K562 (cell line): ENCODE measurements around the gene UBN1. TPM values are rescaled to one million over a fixed set of nuclear protein-coding genes. Genes with fewer than 3 reads are reported as not detected.

ENCODE experiments used
- ATAC-seq: fragments of 200-7000 bp; cut with Tn5 transposase; 3 replicates; pipeline ENCODE4 v1.9.1; 2020; ENCODE audit warnings: moderate library complexity
- BruUV-seq: library from RNA; stranded (reverse); fragments of 400-500 nt; replicated peaks from 2 replicates; lab custom pipeline; 2021; lab: Mats Ljungman, UMichigan
- CTCF ChIA-PET: fragments of 300-600 bp; formaldehyde crosslinking; extraction: SDS; loops from one replicate; lab custom pipeline; 2021; ENCODE audit warnings: low intra/inter-chr PET ratio; lab: Yijun Ruan, JAX
- POLR2A ChIA-PET: fragments of 300-600, 350-650 bp; sonication (Branson Sonifier 250); formaldehyde crosslinking; extraction: SDS; loops from one replicate; lab custom pipeline; 2021; ENCODE audit warnings: antibody characterized with exemption, inconsistent platforms; lab: Yijun Ruan, JAX
- DNase-seq, 4 experiments: peaks; one replicate each; pipeline versions ENCODE4 v3.0.0 to v3.0.0-alpha.2; 2011 to 2018; ENCODE audit warnings: low spot score in 3 of 4, mixed read lengths in 3 of 4; ENCODE audit errors: extremely low read depth in 1 of 4
- FAIRE-seq: peaks from 2 replicates; lab custom pipeline; 2011; peaks lifted over from hg19 to GRCh38; lab: Jason Lieb, UNC
- H2AFZ ChIP-seq: 2 replicates; pipeline ENCODE4 v1.6.0; 2011; ENCODE audit warnings: low read depth, low read length, control low read depth, inconsistent platforms
- H3K27ac ChIP-seq: fragments of 200-600 bp; 3 replicates; pipeline ENCODE4 v1.8.0; 2011; ENCODE audit warnings: low read depth, mild to moderate bottlenecking, control low read depth, inconsistent platforms, low read length, moderate library complexity, mixed read lengths; ENCODE audit errors: extremely low read depth
- H3K27me3 ChIP-seq, 2 experiments: fragments of 300-600 bp in 1 of 2; 2 replicates in 1 of 2; 3 replicates in 1 of 2; pipeline versions ENCODE4 v1.6.0 to v1.8.0; 2011; ENCODE audit warnings: inconsistent platforms in 2 of 2, low read length in 2 of 2, mild to moderate bottlenecking in 1 of 2, mixed read lengths in 1 of 2, moderate library complexity in 1 of 2; ENCODE audit not compliant: control insufficient read depth in 2 of 2, insufficient read depth in 2 of 2
- H3K36me3 ChIP-seq: fragments of 300-600 bp; 3 replicates; pipeline ENCODE4 v1.8.0; 2011; ENCODE audit warnings: mild to moderate bottlenecking, low read length, inconsistent platforms; ENCODE audit not compliant: control insufficient read depth, insufficient read depth
- H3K4me1 ChIP-seq, 2 experiments: fragments of 200-600 bp in 1 of 2; replicated peaks in 1 of 2; 2 replicates in 1 of 2; 3 replicates in 1 of 2; pipeline versions ENCODE4 v1.5.1 to v1.8.0; 2011; ENCODE audit warnings: inconsistent platforms in 2 of 2, low read length in 2 of 2, mild to moderate bottlenecking in 1 of 2, mixed read lengths in 1 of 2, moderate library complexity in 1 of 2; ENCODE audit not compliant: control insufficient read depth in 2 of 2, insufficient read depth in 2 of 2
- H3K4me2 ChIP-seq: 2 replicates; pipeline ENCODE4 v1.6.1; 2011; ENCODE audit warnings: low read length, control low read depth, inconsistent platforms, mixed read lengths; ENCODE audit not compliant: insufficient read depth
- H3K4me3 ChIP-seq: fragments of 200-600 bp; sonication (generic), shearing (Covaris generic); 2 replicates; pipeline ENCODE4 v1.5.1; 2016; ENCODE audit warnings: control low read depth, inconsistent platforms
- H3K79me2 ChIP-seq: fragments of 200-600 bp; 3 replicates; pipeline ENCODE4 v1.8.0; 2011; ENCODE audit warnings: low read length, inconsistent platforms; ENCODE audit not compliant: control insufficient read depth, insufficient read depth
- H3K9ac ChIP-seq, 2 experiments: 2 replicates each; pipeline versions ENCODE4 v1.6.0 to v1.6.1; 2011; ENCODE audit warnings: low read depth in 2 of 2, low read length in 2 of 2, control low read depth in 1 of 2, inconsistent platforms in 1 of 2, mild to moderate bottlenecking in 1 of 2, mixed read lengths in 1 of 2; ENCODE audit not compliant: insufficient read depth in 1 of 2
- H3K9me1 ChIP-seq: one replicate; pipeline ENCODE4 v1.6.0; 2011; ENCODE audit warnings: inconsistent platforms, mild to moderate bottlenecking, low read length, moderate library complexity; ENCODE audit not compliant: control insufficient read depth, insufficient read depth
- H3K9me3 ChIP-seq: replicated peaks from 2 replicates; pipeline ENCODE4 v1.5.1; 2011; ENCODE audit warnings: low read depth, low read length, inconsistent platforms; ENCODE audit not compliant: control insufficient read depth, insufficient read depth
- H4K20me1 ChIP-seq: replicated peaks from 2 replicates; pipeline ENCODE4 v1.6.1; 2011; ENCODE audit warnings: low read length, inconsistent platforms, mixed read lengths; ENCODE audit not compliant: control insufficient read depth, insufficient read depth
- ARNT ChIP-seq, 2 experiments: fragments of 450-650 bp; IDR thresholded peaks; 2 replicates each; pipeline ENCODE4 v1.6.1; 2016; ENCODE audit warnings: mild to moderate bottlenecking in 1 of 2
- BCL6 ChIP-seq: fragments of 250-450 bp; sonication (Bioruptor Pico); IDR thresholded peaks from 2 replicates; pipeline ENCODE4 v1.4.0; 2020
- ETV5 ChIP-seq: sonication (generic); formaldehyde crosslinking; IDR thresholded peaks from 2 replicates; pipeline ENCODE4 v1.4.0; 2020; ENCODE audit warnings: low read depth, mild to moderate bottlenecking, missing genetic modification reagents
- GATAD2A ChIP-seq: fragments of 450-650 bp; IDR thresholded peaks from 2 replicates; pipeline ENCODE4 v1.6.1; 2017
- ILK ChIP-seq: fragments of 450-650 bp; IDR thresholded peaks from 2 replicates; pipeline ENCODE4 v1.6.1; 2016; ENCODE audit warnings: missing genetic modification characterization, low read depth, mild to moderate bottlenecking, missing compliant biosample characterization, moderate library complexity, borderline replicate concordance
- TBP ChIP-seq: optimal IDR thresholded peaks from 2 replicates; pipeline ENCODE3; 2011; ENCODE audit warnings: low read depth, low read length, improper control_type of control experiment
- ZKSCAN1 ChIP-seq: fragments of 150-350 bp; IDR thresholded peaks from 2 replicates; pipeline ENCODE4 v1.6.1; 2016; ENCODE audit warnings: low read depth, low read length
- ZNF561 ChIP-seq: fragments of 450-650 bp; formaldehyde crosslinking; conservative IDR thresholded peaks from 2 replicates; pipeline ENCODE4 v1.4.0; 2020; ENCODE audit warnings: mild to moderate bottlenecking, moderate library complexity
- WGBS: fragments of 100-300 bp; shearing (Covaris generic); methylation state at CpG from one replicate; pipeline ENCODE4 v1.1.6; 2016; ENCODE audit warnings: low coverage, mixed read lengths; ENCODE audit not compliant: insufficient coverage; ENCODE audit errors: missing lambda C conversion rate; 5-methylcytosine and 5-hydroxymethylcytosine counted together
- in situ Hi-C: fragments of 300-500 bp; cut with MboI; formaldehyde crosslinking; loops from 4 replicates; pipeline ENCODE4 v1.15.0; 2018; ENCODE audit warnings: inconsistent platforms, mixed read lengths
- intact Hi-C: fragments of 100-400 bp; cut with micrococcal nuclease; formaldehyde crosslinking; loops from 2 replicates; pipeline ENCODE4 v1.14.2; 2022
- polyA plus RNA-seq, 8 experiments: library from polyadenylated mRNA; depleted of rRNA in 4 of 8; stranded (reverse) in 5 of 8; unstranded in 3 of 8; fragments of >200 nt; fragmentation: Nextera tagmentation in 2 of 8; fragmentation: Illumina TruSeq in 1 of 8; extraction: Ambion mirVana in 2 of 8; extraction: Trizol in 1 of 8; gene quantifications; 2 replicates each; pipeline versions ENCODE4 v1.2.1 to v1.2.3, GENCODE V29; 2011 to 2014; ENCODE audit warnings: inconsistent platforms in 1 of 8, missing spikeins in 1 of 8
- total RNA-seq, 7 experiments: library from RNA; depleted of rRNA in 6 of 7; stranded (reverse); fragments of >200 nt in 6 of 7; fragmentation: Illumina TruSeq in 2 of 7; extraction: Trizol in 2 of 7; gene quantifications; 2 replicates each; pipeline versions ENCODE4 v1.2.1 to v1.2.3, GENCODE V29; 2011 to 2021; ENCODE audit warnings: low replicate concordance in 1 of 7
- TF ChIP-seq, protein P1 (sequence below), 2 experiments: fragments of 450-650 bp; conservative IDR thresholded peaks; 2 replicates each; pipeline ENCODE4 v1.6.1; 2017; ENCODE audit warnings: mild to moderate bottlenecking in 2 of 2, moderate library complexity in 2 of 2
- TF ChIP-seq, protein P2 (sequence below): sonication (generic); formaldehyde crosslinking; IDR thresholded peaks from 2 replicates; pipeline ENCODE4 v1.8.0; 2023; ENCODE audit warnings: mild to moderate bottlenecking, missing genetic modification reagents

Gene UBN1
- total and polyA plus RNA-seq, 9 of the 15 experiments (the other 6 are each of a cell fraction or from before 2014, with no cell fraction given): 1.5 to 45.7 (median 20.6) TPM

DNA sequence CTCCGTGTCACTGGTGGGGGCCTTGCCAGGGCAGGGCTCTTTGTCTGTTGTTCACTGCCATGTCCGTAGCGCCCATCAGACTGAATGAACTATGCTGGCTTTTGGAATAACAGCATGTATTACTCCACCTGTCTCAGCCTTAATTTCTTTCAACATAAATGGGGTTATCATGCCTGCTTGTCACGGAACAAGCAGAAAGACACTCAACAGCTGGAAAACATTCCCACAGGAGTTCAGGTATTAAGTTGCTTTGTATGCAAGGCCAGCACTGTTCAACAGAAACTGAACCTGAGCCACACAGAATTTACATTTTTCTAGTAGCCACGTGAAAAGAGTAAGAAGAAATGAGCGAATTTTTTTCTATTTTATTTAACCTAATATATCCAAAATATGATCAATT, 76.6 kb downstream of the UBN1 start (continued):
- no peak for TF ChIP-seq ILK (tag)
- no peak for TF ChIP-seq BCL6 (CRISPR knock-in tag)
- TF ChIP-seq ARNT (IDR thresholded peaks at IDR 0.05): no peak
- no peak for TF ChIP-seq ZNF561
- TF ChIP-seq TBP: no peak
- TF ChIP-seq GATAD2A: no peak
- no peak for TF ChIP-seq ZKSCAN1
- TF ChIP-seq, protein P1, sequence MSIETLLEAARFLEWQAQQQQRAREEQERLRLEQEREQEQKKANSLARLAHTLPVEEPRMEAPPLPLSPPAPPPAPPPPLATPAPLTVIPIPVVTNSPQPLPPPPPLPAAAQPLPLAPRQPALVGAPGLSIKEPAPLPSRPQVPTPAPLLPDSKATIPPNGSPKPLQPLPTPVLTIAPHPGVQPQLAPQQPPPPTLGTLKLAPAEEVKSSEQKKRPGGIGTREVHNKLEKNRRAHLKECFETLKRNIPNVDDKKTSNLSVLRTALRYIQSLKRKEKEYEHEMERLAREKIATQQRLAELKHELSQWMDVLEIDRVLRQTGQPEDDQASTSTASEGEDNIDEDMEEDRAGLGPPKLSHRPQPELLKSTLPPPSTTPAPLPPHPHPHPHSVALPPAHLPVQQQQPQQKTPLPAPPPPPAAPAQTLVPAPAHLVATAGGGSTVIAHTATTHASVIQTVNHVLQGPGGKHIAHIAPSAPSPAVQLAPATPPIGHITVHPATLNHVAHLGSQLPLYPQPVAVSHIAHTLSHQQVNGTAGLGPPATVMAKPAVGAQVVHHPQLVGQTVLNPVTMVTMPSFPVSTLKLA (conservative IDR thresholded peaks at IDR 0.05): no peak
- no peak for TF ChIP-seq ETV5 (CRISPR knock-in tag)

DNA sequence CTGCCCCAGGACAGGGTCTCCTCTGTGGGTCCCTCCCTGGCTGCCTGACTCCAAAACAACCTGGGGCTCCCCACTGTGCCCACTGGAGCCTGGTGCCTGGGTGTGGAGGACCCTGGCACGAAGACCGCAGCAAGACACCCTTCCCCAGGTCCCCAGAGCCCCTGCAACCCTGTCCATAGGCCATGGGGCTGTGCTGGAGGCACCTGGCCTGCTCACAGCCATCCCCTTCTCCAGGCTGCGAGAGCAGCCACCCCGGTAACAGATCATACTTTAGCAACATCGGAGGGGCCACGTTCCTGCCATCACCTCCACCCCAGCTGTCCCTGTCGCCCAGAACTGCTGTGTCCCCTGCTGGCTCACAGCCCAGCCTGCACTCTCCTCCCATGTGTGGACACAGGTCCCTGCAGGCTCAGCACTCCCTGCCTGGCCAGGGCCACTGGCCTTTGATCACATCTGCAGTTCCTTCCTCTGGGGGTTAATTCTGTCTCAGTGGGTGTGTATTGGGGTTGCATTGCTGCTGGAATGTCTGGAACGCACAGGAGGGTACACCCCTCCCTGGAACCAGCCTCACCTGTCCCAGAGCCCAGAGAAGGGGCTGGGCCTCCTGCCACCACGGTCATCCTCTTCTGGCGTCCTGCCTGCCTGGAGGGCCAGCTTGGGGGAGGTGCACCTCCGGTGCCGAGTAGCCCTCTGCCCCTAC, 77.5 kb downstream of the UBN1 start:
- Histone ChIP-seq H3K27me3 (peaks cover 20 to 52% of the 10 kb centered on the region in 2 experiments), H3K27ac (no peak overlapping the region), H3K4me3 (no peak overlapping the region), H3K9ac (no peak overlapping the region), H3K9me3 (no peaks in the 10 kb centered on the region; the same call in 1 of the 2 replicates), H3K79me2 (no peaks in the 10 kb centered on the region), H3K36me3 (no peaks in the 10 kb centered on the region), H3K9me1 (no peaks in the 10 kb centered on the region), H3K4me2 (no peak overlapping the region), H4K20me1 (no peaks in the 10 kb centered on the region), H2AFZ (no peak overlapping the region), H3K4me1 (peaks cover 0 to 5% of the 10 kb centered on the region in 2 experiments; a peak in 2 of 5 replicates)
- WGBS: 3% methylated on average over 12 of the region's 12 CpGs
- in situ Hi-C loops (no loop called here), intact Hi-C loops (no loop called here)
- CTCF ChIA-PET: no interaction called here
- FAIRE-seq: no peak
- ATAC-seq: peak; percentile 55; the same call in 1 of the 3 replicates
- no peak for DNase-seq
- BruUV-seq: no TSS peak
- POLR2A ChIA-PET: no interaction called here
- TF ChIP-seq, protein P2, sequence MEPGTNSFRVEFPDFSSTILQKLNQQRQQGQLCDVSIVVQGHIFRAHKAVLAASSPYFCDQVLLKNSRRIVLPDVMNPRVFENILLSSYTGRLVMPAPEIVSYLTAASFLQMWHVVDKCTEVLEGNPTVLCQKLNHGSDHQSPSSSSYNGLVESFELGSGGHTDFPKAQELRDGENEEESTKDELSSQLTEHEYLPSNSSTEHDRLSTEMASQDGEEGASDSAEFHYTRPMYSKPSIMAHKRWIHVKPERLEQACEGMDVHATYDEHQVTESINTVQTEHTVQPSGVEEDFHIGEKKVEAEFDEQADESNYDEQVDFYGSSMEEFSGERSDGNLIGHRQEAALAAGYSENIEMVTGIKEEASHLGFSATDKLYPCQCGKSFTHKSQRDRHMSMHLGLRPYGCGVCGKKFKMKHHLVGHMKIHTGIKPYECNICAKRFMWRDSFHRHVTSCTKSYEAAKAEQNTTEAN: no peak
